ENCODE measurements around the gene SLC15A3.

Gene SLC15A3

DNA sequence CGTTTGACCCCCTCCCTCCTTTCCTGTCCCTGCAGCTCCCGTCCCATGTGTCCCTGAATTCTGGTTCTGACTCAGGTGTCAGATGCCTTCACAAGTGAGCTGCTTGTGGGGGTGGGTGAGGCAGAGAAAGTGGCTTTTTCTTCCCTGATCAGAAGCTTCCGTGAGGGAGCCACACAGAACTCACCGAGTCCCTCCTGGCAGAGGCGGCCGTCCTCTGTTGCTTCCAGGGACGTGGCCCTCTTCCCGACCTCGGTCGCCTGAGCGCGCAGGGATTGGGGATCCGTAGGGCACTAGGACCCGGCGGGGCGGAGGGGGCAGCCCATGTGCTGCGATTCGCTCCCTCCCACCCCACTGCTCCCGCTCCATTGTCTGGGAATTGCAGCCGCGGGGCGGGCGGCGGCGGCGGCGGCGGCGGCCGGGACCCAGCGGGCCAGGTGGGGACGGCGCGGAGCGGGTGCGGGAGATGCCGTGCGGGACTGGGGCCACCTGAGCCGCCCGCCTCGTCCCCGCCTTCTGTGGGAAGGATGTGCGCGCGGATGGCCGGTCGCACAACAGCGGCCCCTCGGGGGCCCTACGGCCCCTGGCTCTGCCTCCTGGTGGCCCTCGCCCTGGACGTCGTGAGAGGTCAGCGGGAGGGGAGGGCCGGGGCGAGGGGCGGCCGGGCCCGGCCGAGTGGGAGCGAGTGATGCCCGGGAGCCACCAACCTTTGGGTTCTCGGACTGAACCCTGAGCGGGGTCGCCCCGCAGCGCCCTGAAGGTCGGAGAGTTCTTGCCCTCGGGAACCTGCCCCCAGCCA lies 27.7 kb downstream of the SLC15A3 start, which contains the start of gene TMEM132A:
TSS of gene TMEM132A (plus strand) at position 351 of the 796 bp plus-strand sequence. CDS start at position 525, 174 bp downstream.
- TF ChIP-seq, protein P1, sequence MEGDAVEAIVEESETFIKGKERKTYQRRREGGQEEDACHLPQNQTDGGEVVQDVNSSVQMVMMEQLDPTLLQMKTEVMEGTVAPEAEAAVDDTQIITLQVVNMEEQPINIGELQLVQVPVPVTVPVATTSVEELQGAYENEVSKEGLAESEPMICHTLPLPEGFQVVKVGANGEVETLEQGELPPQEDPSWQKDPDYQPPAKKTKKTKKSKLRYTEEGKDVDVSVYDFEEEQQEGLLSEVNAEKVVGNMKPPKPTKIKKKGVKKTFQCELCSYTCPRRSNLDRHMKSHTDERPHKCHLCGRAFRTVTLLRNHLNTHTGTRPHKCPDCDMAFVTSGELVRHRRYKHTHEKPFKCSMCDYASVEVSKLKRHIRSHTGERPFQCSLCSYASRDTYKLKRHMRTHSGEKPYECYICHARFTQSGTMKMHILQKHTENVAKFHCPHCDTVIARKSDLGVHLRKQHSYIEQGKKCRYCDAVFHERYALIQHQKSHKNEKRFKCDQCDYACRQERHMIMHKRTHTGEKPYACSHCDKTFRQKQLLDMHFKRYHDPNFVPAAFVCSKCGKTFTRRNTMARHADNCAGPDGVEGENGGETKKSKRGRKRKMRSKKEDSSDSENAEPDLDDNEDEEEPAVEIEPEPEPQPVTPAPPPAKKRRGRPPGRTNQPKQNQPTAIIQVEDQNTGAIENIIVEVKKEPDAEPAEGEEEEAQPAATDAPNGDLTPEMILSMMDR (IDR thresholded peaks at IDR 0.05; ENCODE audit: poor library complexity, severe bottlenecking) = no peak
- ATAC-seq (ENCODE audit: low read depth) (peak; percentile 86), DNase-seq (ENCODE audit: low spot score) (no peak)
- Histone ChIP-seq H3K36me3 (ENCODE audit: low read depth) (peaks cover 21% of the 10 kb centered on the region), H3K4me3 (ENCODE audit: severe bottlenecking) (peak within 1 kb of the TSS; percentile 54), H3K4me1 (ENCODE audit: insufficient read depth, poor library complexity, severe bottlenecking) (peaks cover 3% of the 10 kb centered on the region), H3K27ac (ENCODE audit: poor library complexity, severe bottlenecking) (peak within 1 kb of the TSS; percentile 19), H3K9me3 (ENCODE audit: severe bottlenecking) (no peaks in the 10 kb centered on the region), H3K27me3 (ENCODE audit: insufficient read depth, poor library complexity, severe bottlenecking) (no peaks in the 10 kb centered on the region)

DNA sequence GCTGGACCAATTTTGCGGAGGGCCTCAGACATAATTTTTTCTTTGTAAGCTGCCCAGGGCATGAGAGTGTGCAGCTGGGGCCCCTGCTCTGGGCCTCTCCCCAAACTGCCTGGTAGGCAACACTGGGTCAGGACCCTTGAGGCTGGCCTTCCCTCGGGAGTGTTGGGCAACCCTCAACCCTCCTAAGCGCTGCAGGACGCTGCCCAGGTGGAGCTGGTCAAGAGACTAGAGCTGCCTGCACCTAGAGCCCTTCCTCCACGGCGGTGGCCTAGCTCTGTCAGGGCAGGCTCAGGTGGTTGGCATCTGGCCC lies 28.2 kb downstream of the SLC15A3 start:
- H3K27me3 ChIP-seq (ENCODE audit: insufficient read depth, poor library complexity, severe bottlenecking) = no peaks in the 10 kb centered on the region
- TF ChIP-seq, protein P1 (IDR thresholded peaks at IDR 0.05; ENCODE audit: poor library complexity, severe bottlenecking) = no peak
- H3K27ac ChIP-seq (ENCODE audit: poor library complexity, severe bottlenecking) = no peak overlapping the region
- DNase-seq (ENCODE audit: low spot score) = no peak
- H3K4me1 ChIP-seq (ENCODE audit: insufficient read depth, poor library complexity, severe bottlenecking) = peaks cover 7% of the 10 kb centered on the region
- peak overlapping the region; percentile 54 for H3K4me3 ChIP-seq (ENCODE audit: severe bottlenecking)
- ATAC-seq (ENCODE audit: low read depth) = peak; percentile 17
- peaks cover 24% of the 10 kb centered on the region for H3K36me3 ChIP-seq (ENCODE audit: low read depth)
- H3K9me3 ChIP-seq (ENCODE audit: severe bottlenecking) = no peaks in the 10 kb centered on the region

DNA sequence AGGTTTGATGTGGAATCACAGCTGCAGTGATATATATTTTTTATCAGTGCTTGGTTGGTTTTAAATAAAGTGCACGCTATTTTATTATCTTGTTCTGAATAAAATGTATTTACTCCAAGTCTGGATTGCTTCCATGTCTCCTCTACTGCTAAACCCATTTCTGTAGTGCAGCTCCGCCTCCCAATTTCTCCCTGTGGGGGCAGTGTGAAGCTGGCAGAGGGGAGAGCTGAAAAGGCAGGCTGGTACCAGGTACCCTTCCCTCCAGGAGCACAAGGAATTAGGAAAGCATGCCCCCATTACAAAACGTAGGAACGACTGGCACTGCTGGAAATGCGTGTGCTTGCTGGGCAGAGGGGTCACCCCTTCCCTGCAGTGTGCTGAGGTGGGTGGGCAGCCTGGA lies 28.6 kb downstream of the SLC15A3 start:
- Histone ChIP-seq H3K9me3 (ENCODE audit: severe bottlenecking) (no peaks in the 10 kb centered on the region), H3K36me3 (ENCODE audit: low read depth) (peaks cover 24% of the 10 kb centered on the region), H3K4me1 (ENCODE audit: insufficient read depth, poor library complexity, severe bottlenecking) (peaks cover 9% of the 10 kb centered on the region), H3K4me3 (ENCODE audit: severe bottlenecking) (no peak overlapping the region), H3K27me3 (ENCODE audit: insufficient read depth, poor library complexity, severe bottlenecking) (no peaks in the 10 kb centered on the region), H3K27ac (ENCODE audit: poor library complexity, severe bottlenecking) (no peak overlapping the region)
- TF ChIP-seq, protein P1 (IDR thresholded peaks at IDR 0.05; ENCODE audit: poor library complexity, severe bottlenecking) = peak; percentile 7
- ATAC-seq (ENCODE audit: low read depth) (no peak), DNase-seq (ENCODE audit: low spot score) (no peak)

DNA sequence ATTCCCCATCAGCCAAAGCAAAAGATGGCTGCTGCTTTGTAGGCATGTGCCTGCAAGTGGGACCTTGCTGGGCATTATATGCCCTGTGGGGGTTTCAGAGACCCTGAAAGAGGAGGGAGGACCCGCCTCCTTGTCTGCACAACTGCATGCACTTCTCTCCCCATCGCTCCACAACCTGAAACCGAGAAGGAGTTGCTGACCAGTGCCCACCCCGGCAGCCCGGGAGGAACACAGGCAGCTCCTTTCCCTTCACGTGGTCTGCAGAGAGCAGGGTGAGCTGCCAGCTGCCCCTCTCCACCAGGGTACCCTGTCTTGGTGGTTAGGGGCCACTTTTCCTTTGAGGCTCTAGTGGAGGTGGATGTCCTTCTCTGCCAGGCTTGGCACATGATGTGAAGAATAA lies 29.1 kb downstream of the SLC15A3 start:
- H3K9me3 ChIP-seq (ENCODE audit: severe bottlenecking) = no peaks in the 10 kb centered on the region
- no peak overlapping the region for H3K4me3 ChIP-seq (ENCODE audit: severe bottlenecking)
- TF ChIP-seq, protein P1 (IDR thresholded peaks at IDR 0.05; ENCODE audit: poor library complexity, severe bottlenecking) = no peak
- DNase-seq (ENCODE audit: low spot score) (no peak), ATAC-seq (ENCODE audit: low read depth) (no peak)
- H3K36me3 ChIP-seq (ENCODE audit: low read depth) = peaks cover 24% of the 10 kb centered on the region
- H3K27ac ChIP-seq (ENCODE audit: poor library complexity, severe bottlenecking) = no peak overlapping the region
- no peaks in the 10 kb centered on the region for H3K27me3 ChIP-seq (ENCODE audit: insufficient read depth, poor library complexity, severe bottlenecking)
- peaks cover 9% of the 10 kb centered on the region for H3K4me1 ChIP-seq (ENCODE audit: insufficient read depth, poor library complexity, severe bottlenecking)

DNA sequence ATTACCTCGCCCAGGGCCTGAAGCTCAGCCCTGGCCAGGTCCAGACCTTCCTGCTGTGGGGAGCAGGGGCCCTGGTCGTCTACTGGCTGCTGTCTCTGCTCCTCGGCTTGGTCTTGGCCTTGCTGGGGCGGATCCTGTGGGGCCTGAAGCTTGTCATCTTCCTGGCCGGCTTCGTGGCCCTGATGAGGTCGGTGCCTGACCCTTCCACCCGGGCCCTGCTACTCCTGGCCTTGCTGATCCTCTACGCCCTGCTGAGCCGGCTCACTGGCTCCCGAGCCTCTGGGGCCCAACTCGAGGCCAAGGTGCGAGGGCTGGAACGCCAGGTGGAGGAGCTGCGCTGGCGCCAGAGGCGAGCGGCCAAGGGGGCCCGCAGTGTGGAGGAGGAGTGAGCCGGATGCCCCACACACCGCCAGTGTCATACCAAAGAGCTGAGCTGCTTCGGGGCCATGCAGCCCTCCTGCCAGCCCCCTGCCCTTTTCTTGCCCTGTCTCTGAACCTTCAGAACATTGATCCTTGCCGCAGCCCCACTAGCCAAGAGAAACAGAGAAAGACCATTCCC lies 30.1 kb downstream of the SLC15A3 start:
- TF ChIP-seq, protein P1 (IDR thresholded peaks at IDR 0.05; ENCODE audit: poor library complexity, severe bottlenecking) = no peak

More for the DNA sequence above, 30.1 kb downstream of the SLC15A3 start:
- peaks cover 14% of the 10 kb centered on the region for H3K4me1 ChIP-seq (ENCODE audit: insufficient read depth, poor library complexity, severe bottlenecking)
- no peak overlapping the region for H3K27ac ChIP-seq (ENCODE audit: poor library complexity, severe bottlenecking)
- no peaks in the 10 kb centered on the region for H3K9me3 ChIP-seq (ENCODE audit: severe bottlenecking)
- H3K27me3 ChIP-seq (ENCODE audit: insufficient read depth, poor library complexity, severe bottlenecking) = no peaks in the 10 kb centered on the region
- no peak overlapping the region for H3K4me3 ChIP-seq (ENCODE audit: severe bottlenecking)
- ATAC-seq (ENCODE audit: low read depth) (no peak), DNase-seq (ENCODE audit: low spot score) (no peak)
- peaks cover 24% of the 10 kb centered on the region for H3K36me3 ChIP-seq (ENCODE audit: low read depth)
